Esophagus squamous epithelium (tissue), 5 donors: ENCODE results near the gene RBM42. TPM values are rescaled to one million over a fixed set of nuclear protein-coding genes. Genes with fewer than 3 reads are reported as not detected.
"Not testable (repeated sequence)": the region's sequence is repeated elsewhere in the genome, so short reads cannot be mapped to it uniquely, and the experiment has no call there.

Experiments used
- DNase-seq: peaks from one replicate; lab custom pipeline; 2025; lab: John Stamatoyannopoulos, UW
- H3K27ac ChIP-seq, 4 donors: fragments of 200-600 bp; sonication (generic); one replicate each; pipeline ENCODE4 v1.5.1; 2016 to 2019; ENCODE audit warnings: mild to moderate bottlenecking in 1 of 4
- H3K27me3 ChIP-seq, 4 donors: fragments of 200-600 bp; sonication (generic); 1 replicate in 3 of 4; 2 replicates in 1 of 4; pipeline versions ENCODE4 v1.5.1 to v1.6.0; 2017 to 2021; ENCODE audit warnings: antibody characterized with exemption in 1 of 4
- H3K36me3 ChIP-seq, 3 donors: fragments of 200-600 bp; sonication (generic); one replicate each; pipeline ENCODE4 v1.5.1; 2016 to 2019
- H3K4me1 ChIP-seq, 3 donors: fragments of 200-600 bp; sonication (generic); one replicate each; pipeline ENCODE4 v1.5.1; 2017 to 2019
- H3K4me3 ChIP-seq, 4 donors: fragments of 200-600 bp; sonication (generic); 1 replicate in 3 of 4; 2 replicates in 1 of 4; pipeline ENCODE4 v1.5.1; 2016 to 2019; ENCODE audit warnings: mild to moderate bottlenecking in 2 of 4, moderate library complexity in 1 of 4
- H3K9me3 ChIP-seq, 3 donors: fragments of 200-600 bp; sonication (generic); one replicate each; pipeline ENCODE4 v1.5.1; 2016 to 2019
- CTCF ChIP-seq, 6 experiments: fragments of 450-650 bp in 4 of 6; fragments of 200-600 bp in 2 of 6; sonication (generic) in 2 of 6; IDR thresholded peaks; one replicate each; pipeline ENCODE4 v1.5.1; 2016 to 2019; ENCODE audit warnings: antibody characterized with exemption in 6 of 6, mild to moderate bottlenecking in 4 of 6, moderate library complexity in 4 of 6
- POLR2A ChIP-seq, 4 donors: fragments of 450-650 bp; IDR thresholded peaks; one replicate each; pipeline ENCODE4 v1.6.1; 2017; ENCODE audit warnings: antibody characterized with exemption in 4 of 4, mild to moderate bottlenecking in 4 of 4, moderate library complexity in 3 of 4
- WGBS, 2 donors: methylation state at CpG; one replicate each; pipeline ENCODE4 v1.1.5; 2018; 5-methylcytosine and 5-hydroxymethylcytosine counted together
- intact Hi-C: fragments of 100-400 bp; cut with DNase I; formaldehyde crosslinking; loops from one replicate; pipeline ENCODE4 v1.15.0; 2022
- total RNA-seq, 4 donors: library from RNA; depleted of rRNA; stranded (reverse); fragments of >200 nt; gene quantifications; one replicate each; pipeline ENCODE4 v1.1.0, GENCODE V29; 2016
- donor health status: DM: yes; HTN: yes; CAD: no.

The RBM42 gene
- total RNA-seq, 4 donors from 2014 or later: 52.1 to 59.1 (median 53.0) TPM

GRCh38 chr19:35592226-35592625 is 36.6 kb upstream of the RBM42 start:
- TF ChIP-seq POLR2A (IDR thresholded peaks at IDR 0.05): no peak
- TF ChIP-seq CTCF (IDR thresholded peaks at IDR 0.05): peak in 4 of 6 experiments; percentile 16 to 50 (median 25)
- 27 to 29% methylated on average over 5 to 8 of the region's 8 CpGs for WGBS, 2 donors
- no peak for DNase-seq
- Histone ChIP-seq H3K27me3 (peaks cover 0 to 11% (median 0%) of the 10 kb centered on the region in 4 donors), H3K4me3 (no peak overlapping the region), H3K9me3 (no peaks in the 10 kb centered on the region), H3K27ac (no peak overlapping the region), H3K4me1 (no peaks in the 10 kb centered on the region), H3K36me3 (no peaks in the 10 kb centered on the region)
- intact Hi-C loops: no loop called here

- H3K27ac ChIP-seq, H3K36me3 ChIP-seq, H3K9me3 ChIP-seq, intact Hi-C loops, H3K27me3 ChIP-seq, H3K4me3 ChIP-seq, H3K4me1 ChIP-seq, DNase-seq: not testable (repeated sequence)
- 72 to 85% methylated on average over 3 of the region's 3 CpGs for WGBS, 2 donors
These were observed 33.8 kb upstream of the RBM42 start for GRCh38 chr19:35595026-35595425.

DNA sequence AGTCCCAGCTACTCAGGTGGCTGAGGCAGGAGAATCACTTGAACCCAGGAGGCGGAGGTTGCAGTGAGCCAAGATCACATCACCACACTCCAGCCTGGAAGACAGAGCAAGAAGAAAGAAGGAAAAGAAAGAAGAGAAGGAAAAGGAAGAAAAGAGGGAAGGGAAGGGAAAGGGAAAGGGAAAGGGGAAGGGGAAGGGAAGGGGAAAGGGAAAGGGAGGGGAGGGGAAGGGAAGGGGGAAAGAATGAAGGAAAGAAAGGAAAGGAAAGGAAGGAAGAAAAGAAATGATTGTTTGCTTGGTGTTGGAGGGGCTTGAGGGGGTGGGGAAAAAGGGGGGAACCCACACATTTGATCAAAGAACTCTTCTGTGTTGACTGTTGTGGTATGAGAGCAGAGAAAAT is 32.9 kb upstream of the RBM42 start:
- no peak for DNase-seq
- no peaks in the 10 kb centered on the region for H3K9me3 ChIP-seq
- intact Hi-C loops: no loop called here
- peaks cover 0 to 9% (median 0%) of the 10 kb centered on the region in 4 donors for H3K27me3 ChIP-seq
- H3K4me3 ChIP-seq: no peak overlapping the region
- 91 to 100% methylated on average over 1 of the region's 1 CpG for WGBS, 2 donors
- TF ChIP-seq POLR2A (IDR thresholded peaks at IDR 0.05) (no peak), CTCF (IDR thresholded peaks at IDR 0.05) (no peak)
- H3K27ac ChIP-seq: no peak overlapping the region
- no peaks in the 10 kb centered on the region for H3K36me3 ChIP-seq
- no peaks in the 10 kb centered on the region for H3K4me1 ChIP-seq

GRCh38 chr19:35596366-35596999 is 32.4 kb upstream of the RBM42 start:
- H3K27me3 ChIP-seq: peaks cover 0 to 9% (median 0%) of the 10 kb centered on the region in 4 donors
- no peaks in the 10 kb centered on the region for H3K4me1 ChIP-seq
- H3K36me3 ChIP-seq: no peaks in the 10 kb centered on the region
- H3K27ac ChIP-seq: no peak overlapping the region
- no peak for TF ChIP-seq POLR2A (IDR thresholded peaks at IDR 0.05)
- no peak for TF ChIP-seq CTCF (IDR thresholded peaks at IDR 0.05)
- WGBS, 2 donors: 58 to 71% methylated on average over 4 of the region's 4 CpGs
- no peaks in the 10 kb centered on the region for H3K9me3 ChIP-seq
- intact Hi-C loops: no loop called here
- no peak for DNase-seq
- H3K4me3 ChIP-seq: no peak overlapping the region

DNA sequence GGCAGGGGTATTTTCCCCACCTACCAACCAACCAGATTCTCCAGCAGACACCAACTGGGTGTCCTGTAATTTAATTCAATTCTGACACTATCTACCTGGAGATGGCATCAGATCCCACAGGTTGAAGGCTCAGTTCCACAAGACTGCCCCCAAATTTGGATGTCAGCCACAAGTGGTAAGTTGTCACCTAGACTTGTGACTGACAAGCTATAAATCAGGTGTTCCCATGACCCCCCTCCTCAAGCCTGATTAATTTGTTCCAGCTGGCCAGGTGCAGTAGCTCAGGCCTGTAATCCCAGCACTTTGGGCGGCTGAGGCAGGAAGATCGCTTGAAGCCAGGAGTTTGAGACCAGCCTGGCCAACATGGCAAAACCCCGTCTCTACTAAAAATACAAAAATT is 26.9 kb upstream of the RBM42 start:
- Histone ChIP-seq H3K9me3 (peaks cover 0 to 1% (median 0%) of the 10 kb centered on the region in 3 donors), H3K4me3 (no peak overlapping the region), H3K27ac (no peak overlapping the region), H3K36me3 (no peaks in the 10 kb centered on the region), H3K4me1 (no peaks in the 10 kb centered on the region), H3K27me3 (no peaks in the 10 kb centered on the region)
- intact Hi-C loops: no loop called here
- DNase-seq: no peak
- 80% methylated on average over 3 of the region's 3 CpGs; no CpG with 5 or more reads in 1 of the 2 donors for WGBS, 2 donors
- no peak for TF ChIP-seq CTCF (IDR thresholded peaks at IDR 0.05)
- no peak for TF ChIP-seq POLR2A (IDR thresholded peaks at IDR 0.05)

- WGBS, 2 donors: 74 to 81% methylated on average over 3 of the region's 4 CpGs
- H3K27ac ChIP-seq, H3K9me3 ChIP-seq, H3K27me3 ChIP-seq, H3K4me3 ChIP-seq, DNase-seq, H3K4me1 ChIP-seq, H3K36me3 ChIP-seq, intact Hi-C loops: not testable (repeated sequence)
These were observed 24.4 kb upstream of the RBM42 start for GRCh38 chr19:35604436-35604835.

DNA sequence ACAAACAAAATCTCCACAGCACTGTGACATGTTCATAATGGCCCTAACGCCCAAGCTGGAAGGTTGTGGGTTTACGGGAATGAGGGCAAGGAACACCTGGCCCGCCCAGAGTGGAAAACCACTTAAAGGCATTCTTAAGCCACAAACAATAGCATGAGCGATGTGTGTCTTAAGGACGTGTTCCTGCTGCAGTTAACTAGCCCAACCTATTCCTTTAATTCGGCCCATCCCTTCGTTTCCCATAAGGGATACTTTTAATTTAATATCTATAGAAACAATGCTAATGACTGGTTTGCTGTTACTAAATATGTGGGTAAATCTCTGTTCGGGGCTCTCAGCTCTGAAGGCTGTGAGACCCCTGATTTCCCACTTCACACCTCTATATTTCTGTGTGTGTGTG is 21.7 kb upstream of the RBM42 start:
- whole genome bisulfite sequencing, 2 donors: 83 to 93% methylated on average over 7 to 8 of the region's 8 CpGs
- H3K4me1 ChIP-seq, intact Hi-C loops, H3K36me3 ChIP-seq, H3K27me3 ChIP-seq, H3K9me3 ChIP-seq, DNase-seq, H3K27ac ChIP-seq, H3K4me3 ChIP-seq: not testable (repeated sequence)
